ENCODE measurements around the gene DNAJC11.

DNAJC11 gene

GRCh38 chr1:6701437-6702153, at the start of gene DNAJC11:
TSS of gene DNAJC11 (minus strand) at chr1:6701816. CDS start at chr1:6701800, 16 bp downstream.
- TF ChIP-seq EZH2phosphoT487 (IDR thresholded peaks at IDR 0.05; ENCODE audit: low read length) (no peak), EZH2 (optimal IDR thresholded peaks at IDR 0.05; ENCODE audit: low read depth, low read length) (no peak)
- TF ChIP-seq, protein P1, sequence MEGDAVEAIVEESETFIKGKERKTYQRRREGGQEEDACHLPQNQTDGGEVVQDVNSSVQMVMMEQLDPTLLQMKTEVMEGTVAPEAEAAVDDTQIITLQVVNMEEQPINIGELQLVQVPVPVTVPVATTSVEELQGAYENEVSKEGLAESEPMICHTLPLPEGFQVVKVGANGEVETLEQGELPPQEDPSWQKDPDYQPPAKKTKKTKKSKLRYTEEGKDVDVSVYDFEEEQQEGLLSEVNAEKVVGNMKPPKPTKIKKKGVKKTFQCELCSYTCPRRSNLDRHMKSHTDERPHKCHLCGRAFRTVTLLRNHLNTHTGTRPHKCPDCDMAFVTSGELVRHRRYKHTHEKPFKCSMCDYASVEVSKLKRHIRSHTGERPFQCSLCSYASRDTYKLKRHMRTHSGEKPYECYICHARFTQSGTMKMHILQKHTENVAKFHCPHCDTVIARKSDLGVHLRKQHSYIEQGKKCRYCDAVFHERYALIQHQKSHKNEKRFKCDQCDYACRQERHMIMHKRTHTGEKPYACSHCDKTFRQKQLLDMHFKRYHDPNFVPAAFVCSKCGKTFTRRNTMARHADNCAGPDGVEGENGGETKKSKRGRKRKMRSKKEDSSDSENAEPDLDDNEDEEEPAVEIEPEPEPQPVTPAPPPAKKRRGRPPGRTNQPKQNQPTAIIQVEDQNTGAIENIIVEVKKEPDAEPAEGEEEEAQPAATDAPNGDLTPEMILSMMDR (IDR thresholded peaks at IDR 0.05; ENCODE audit: low read length) = peak; percentile 57
- Histone ChIP-seq H3K27ac (ENCODE audit: low read length) (peak within 1 kb of the TSS; percentile 36; the same call in 1 of the 2 replicates), H3K9me2 (replicated peaks; ENCODE audit: insufficient read depth, low read length) (no peaks in the 10 kb centered on the region), H3K4me2 (ENCODE audit: low read depth, low read length) (peak within 1 kb of the TSS; percentile 99), H2AFZ (ENCODE audit: low read length) (peak within 1 kb of the TSS; percentile 81), H3K9ac (ENCODE audit: low read length) (peak within 1 kb of the TSS; percentile 97), H3K9me3 (replicated peaks; ENCODE audit: insufficient read depth, low read length) (no peaks in the 10 kb centered on the region), H3K4me3 (ENCODE audit: low read length) (peak within 1 kb of the TSS; percentile 100), H3K79me2 (ENCODE audit: low read length) (peaks cover 46% of the 10 kb centered on the region), H3K27me3 (replicated peaks; ENCODE audit: insufficient read depth, low read length) (peaks cover 7% of the 10 kb centered on the region), H3K36me3 (replicated peaks; ENCODE audit: insufficient read depth, low read length) (0 out of 2 replicates have a peak, but pooled peaks cover 2% of the 10 kb centered on the region), H3K4me1 (ENCODE audit: low read length) (peaks cover 8% of the 10 kb centered on the region), H4K20me1 (ENCODE audit: insufficient read depth, low read length) (peaks cover 3% of the 10 kb centered on the region; the same call in 1 of the 2 replicates), H3F3A (ENCODE audit: insufficient read depth, low read length) (0 out of 2 replicates have a peak, but pooled peaks cover 2% of the 10 kb centered on the region)
- DNase-seq = peak; percentile 91

DNA sequence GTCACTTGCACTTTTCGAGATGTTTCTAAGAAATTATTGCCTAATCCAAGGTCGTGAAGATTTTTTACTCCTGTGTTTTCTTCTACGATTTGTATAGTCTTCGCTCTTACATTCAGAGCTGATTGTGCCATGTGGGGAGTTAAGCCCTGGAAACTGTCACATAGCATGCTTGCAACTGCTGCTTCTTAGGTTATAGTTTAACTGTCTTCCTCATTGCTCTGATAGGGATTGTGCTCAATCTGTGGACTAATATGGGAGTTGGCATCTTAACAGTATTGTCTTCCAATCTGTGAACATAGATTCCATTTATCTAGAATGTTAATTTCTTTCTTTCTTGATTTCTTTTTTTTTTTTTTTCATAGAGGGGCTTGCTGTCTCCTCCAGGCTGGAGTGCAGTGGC, 48.9 kb upstream of the DNAJC11 start:
- Histone ChIP-seq H2AFZ (ENCODE audit: low read length) (no peak overlapping the region), H3K27me3 (replicated peaks; ENCODE audit: insufficient read depth, low read length) (peaks cover 79% of the 10 kb centered on the region), H3F3A (ENCODE audit: insufficient read depth, low read length) (no peaks in the 10 kb centered on the region), H3K9me3 (replicated peaks; ENCODE audit: insufficient read depth, low read length) (no peaks in the 10 kb centered on the region), H4K20me1 (ENCODE audit: insufficient read depth, low read length) (no peaks in the 10 kb centered on the region), H3K4me3 (ENCODE audit: low read length) (no peak overlapping the region), H3K4me2 (ENCODE audit: low read depth, low read length) (no peak overlapping the region), H3K27ac (ENCODE audit: low read length) (no peak overlapping the region), H3K36me3 (replicated peaks; ENCODE audit: insufficient read depth, low read length) (no peaks in the 10 kb centered on the region), H3K9me2 (replicated peaks; ENCODE audit: insufficient read depth, low read length) (no peaks in the 10 kb centered on the region), H3K4me1 (ENCODE audit: low read length) (no peaks in the 10 kb centered on the region), H3K9ac (ENCODE audit: low read length) (no peak overlapping the region), H3K79me2 (ENCODE audit: low read length) (no peaks in the 10 kb centered on the region)
- TF ChIP-seq, protein P1 (IDR thresholded peaks at IDR 0.05; ENCODE audit: low read length) = no peak
- TF ChIP-seq EZH2 (optimal IDR thresholded peaks at IDR 0.05; ENCODE audit: low read depth, low read length) (no peak), EZH2phosphoT487 (IDR thresholded peaks at IDR 0.05; ENCODE audit: low read length) (no peak)
- no peak for DNase-seq

DNA sequence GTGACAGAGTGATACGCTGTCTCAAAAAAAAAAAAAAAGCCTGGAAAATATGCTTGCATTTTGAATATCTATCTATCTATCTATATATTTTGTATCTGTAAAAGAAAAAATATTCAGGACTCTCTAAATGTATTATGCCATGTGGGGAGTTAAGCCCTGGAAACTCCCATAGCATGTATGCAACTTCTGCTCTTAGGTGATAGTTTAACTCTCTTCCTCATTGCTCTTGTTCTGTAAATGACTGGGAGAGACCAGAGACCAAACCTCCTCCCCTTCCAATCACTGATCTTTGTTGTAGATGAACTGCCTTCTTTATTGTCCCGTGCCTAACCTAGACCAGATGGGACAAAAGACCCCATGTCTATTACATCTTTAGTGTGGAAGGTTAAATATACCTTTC, 46.1 kb upstream of the DNAJC11 start:
- DNase-seq = no peak
- Histone ChIP-seq H3K27ac (ENCODE audit: low read length) (no peak overlapping the region), H3K4me2 (ENCODE audit: low read depth, low read length) (no peak overlapping the region), H3K9ac (ENCODE audit: low read length) (no peak overlapping the region), H3K9me3 (replicated peaks; ENCODE audit: insufficient read depth, low read length) (no peaks in the 10 kb centered on the region), H2AFZ (ENCODE audit: low read length) (no peak overlapping the region), H3K27me3 (replicated peaks; ENCODE audit: insufficient read depth, low read length) (peaks cover 67% of the 10 kb centered on the region), H3K4me3 (ENCODE audit: low read length) (no peak overlapping the region), H3F3A (ENCODE audit: insufficient read depth, low read length) (peaks cover 5% of the 10 kb centered on the region; the same call in 1 of the 2 replicates), H3K9me2 (replicated peaks; ENCODE audit: insufficient read depth, low read length) (no peaks in the 10 kb centered on the region), H3K4me1 (ENCODE audit: low read length) (peaks cover 4% of the 10 kb centered on the region; the same call in 1 of the 2 replicates), H3K79me2 (ENCODE audit: low read length) (no peaks in the 10 kb centered on the region), H4K20me1 (ENCODE audit: insufficient read depth, low read length) (no peaks in the 10 kb centered on the region), H3K36me3 (replicated peaks; ENCODE audit: insufficient read depth, low read length) (no peaks in the 10 kb centered on the region)
- TF ChIP-seq EZH2phosphoT487 (IDR thresholded peaks at IDR 0.05; ENCODE audit: low read length) = no peak

GRCh38 chr1:6745073-6745472, 43.5 kb upstream of the DNAJC11 start:
- H3K36me3 ChIP-seq (replicated peaks; ENCODE audit: insufficient read depth, low read length) = no peaks in the 10 kb centered on the region
- H3K4me1 ChIP-seq (ENCODE audit: low read length) = peaks cover 4% of the 10 kb centered on the region; the same call in 1 of the 2 replicates
- no peaks in the 10 kb centered on the region for H3K9me2 ChIP-seq (replicated peaks; ENCODE audit: insufficient read depth, low read length)
- no peak for TF ChIP-seq EZH2 (optimal IDR thresholded peaks at IDR 0.05; ENCODE audit: low read depth, low read length)
- TF ChIP-seq, protein P1 (IDR thresholded peaks at IDR 0.05; ENCODE audit: low read length) = no peak
- no peak for TF ChIP-seq EZH2phosphoT487 (IDR thresholded peaks at IDR 0.05; ENCODE audit: low read length)
- H3F3A ChIP-seq (ENCODE audit: insufficient read depth, low read length) = peaks cover 5% of the 10 kb centered on the region; the same call in 1 of the 2 replicates
- no peak overlapping the region for H3K4me3 ChIP-seq (ENCODE audit: low read length)
- H3K27ac ChIP-seq (ENCODE audit: low read length) = no peak overlapping the region
- no peaks in the 10 kb centered on the region for H3K9me3 ChIP-seq (replicated peaks; ENCODE audit: insufficient read depth, low read length)
- no peaks in the 10 kb centered on the region for H3K79me2 ChIP-seq (ENCODE audit: low read length)
- H3K27me3 ChIP-seq (replicated peaks; ENCODE audit: insufficient read depth, low read length) = peaks cover 67% of the 10 kb centered on the region
- H2AFZ ChIP-seq (ENCODE audit: low read length) = no peak overlapping the region
- DNase-seq = peak; percentile 39
- H4K20me1 ChIP-seq (ENCODE audit: insufficient read depth, low read length) = no peaks in the 10 kb centered on the region
- no peak overlapping the region for H3K9ac ChIP-seq (ENCODE audit: low read length)
- H3K4me2 ChIP-seq (ENCODE audit: low read depth, low read length) = no peak overlapping the region

Data from MM.1S (cell line).